Colonic mucosa (tissue), 4 donors: ENCODE data around the gene TRIM66. TPM values are rescaled to one million over a fixed set of nuclear protein-coding genes. Genes with fewer than 3 reads are reported as not detected.

Experiments used
- DNase-seq: peaks from one replicate; pipeline ENCODE4 v3.0.0-alpha.2; 2020
- H3K27ac ChIP-seq: fragments of 200-600 bp; one replicate; pipeline ENCODE4 v1.8.0; 2021
- H3K27me3 ChIP-seq: fragments of 200-600 bp; one replicate; pipeline ENCODE4 v1.8.0; 2021
- H3K36me3 ChIP-seq: fragments of 200-600 bp; one replicate; pipeline ENCODE4 v1.8.0; 2021
- H3K4me1 ChIP-seq: fragments of 200-600 bp; one replicate; pipeline ENCODE4 v1.8.0; 2021; ENCODE audit warnings: mild to moderate bottlenecking
- H3K4me3 ChIP-seq: fragments of 200-600 bp; one replicate; pipeline ENCODE4 v1.8.0; 2021
- H3K9ac ChIP-seq, 2 donors: one replicate each; pipeline ENCODE4 v1.7.0; 2013; ENCODE audit warnings: control low read depth in 2 of 2, low read depth in 2 of 2, low read length in 2 of 2
- H3K9me3 ChIP-seq: fragments of 200-600 bp; one replicate; pipeline ENCODE4 v1.8.0; 2021
- intact Hi-C: fragments of 100-400 bp; cut with DNase I; formaldehyde crosslinking; loops from one replicate; pipeline ENCODE4 v1.14.1; 2022
- total RNA-seq, 2 donors: library from RNA; stranded (reverse); fragmentation: NEBNext Ultra II Directional in 1 of 2; extraction: Animal tissue kit (Norgen Biotek cat#: 25700) in 1 of 2; gene quantifications; one replicate each; pipeline ENCODE4 v1.2.1, GENCODE V29; 2021
- TF ChIP-seq, protein P1 (sequence below): fragments of 200-600 bp; IDR thresholded peaks from one replicate; pipeline ENCODE4 v1.8.0; 2022; ENCODE audit warnings: antibody characterized with exemption, mild to moderate bottlenecking
- donor health status: healthy.
- donor health status: DM: no; HTN: no; CAD: no.
- donor health status: DM: no; HTN: no; CAD: no.

TRIM66 gene
- total RNA-seq, 2 donors from 2014 or later: 5.9 to 10.6 TPM

DNA sequence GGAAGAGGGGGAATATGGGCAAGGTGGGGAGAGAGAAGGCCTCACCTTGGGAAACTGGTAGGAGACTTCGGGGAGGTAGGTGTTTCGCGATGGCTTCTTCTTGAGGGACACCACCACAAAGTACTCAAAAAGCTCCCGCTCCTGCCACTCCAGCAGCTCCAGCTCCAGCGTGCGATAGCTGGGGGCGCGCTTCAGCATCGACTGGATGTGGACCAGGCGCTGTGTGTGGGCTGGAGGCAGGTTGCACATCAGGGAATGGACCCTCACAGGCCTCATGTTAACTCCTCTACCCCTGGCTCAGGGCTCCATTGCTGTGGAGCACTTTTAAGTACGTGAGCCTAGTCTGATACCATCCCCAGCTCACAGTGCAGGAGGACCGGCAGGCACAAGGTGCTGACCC is 30.0 kb upstream of the TRIM66 start:
- H3K4me1 ChIP-seq: no peaks in the 10 kb centered on the region
- intact Hi-C loops: no loop called here
- TF ChIP-seq, protein P1, sequence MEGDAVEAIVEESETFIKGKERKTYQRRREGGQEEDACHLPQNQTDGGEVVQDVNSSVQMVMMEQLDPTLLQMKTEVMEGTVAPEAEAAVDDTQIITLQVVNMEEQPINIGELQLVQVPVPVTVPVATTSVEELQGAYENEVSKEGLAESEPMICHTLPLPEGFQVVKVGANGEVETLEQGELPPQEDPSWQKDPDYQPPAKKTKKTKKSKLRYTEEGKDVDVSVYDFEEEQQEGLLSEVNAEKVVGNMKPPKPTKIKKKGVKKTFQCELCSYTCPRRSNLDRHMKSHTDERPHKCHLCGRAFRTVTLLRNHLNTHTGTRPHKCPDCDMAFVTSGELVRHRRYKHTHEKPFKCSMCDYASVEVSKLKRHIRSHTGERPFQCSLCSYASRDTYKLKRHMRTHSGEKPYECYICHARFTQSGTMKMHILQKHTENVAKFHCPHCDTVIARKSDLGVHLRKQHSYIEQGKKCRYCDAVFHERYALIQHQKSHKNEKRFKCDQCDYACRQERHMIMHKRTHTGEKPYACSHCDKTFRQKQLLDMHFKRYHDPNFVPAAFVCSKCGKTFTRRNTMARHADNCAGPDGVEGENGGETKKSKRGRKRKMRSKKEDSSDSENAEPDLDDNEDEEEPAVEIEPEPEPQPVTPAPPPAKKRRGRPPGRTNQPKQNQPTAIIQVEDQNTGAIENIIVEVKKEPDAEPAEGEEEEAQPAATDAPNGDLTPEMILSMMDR: no peak
- no peaks in the 10 kb centered on the region for H3K27me3 ChIP-seq
- no peak for DNase-seq
- no peaks in the 10 kb centered on the region for H3K9me3 ChIP-seq
- no peak overlapping the region for H3K9ac ChIP-seq
- H3K27ac ChIP-seq: no peak overlapping the region
- H3K4me3 ChIP-seq: no peak overlapping the region
- H3K36me3 ChIP-seq: no peaks in the 10 kb centered on the region

DNA sequence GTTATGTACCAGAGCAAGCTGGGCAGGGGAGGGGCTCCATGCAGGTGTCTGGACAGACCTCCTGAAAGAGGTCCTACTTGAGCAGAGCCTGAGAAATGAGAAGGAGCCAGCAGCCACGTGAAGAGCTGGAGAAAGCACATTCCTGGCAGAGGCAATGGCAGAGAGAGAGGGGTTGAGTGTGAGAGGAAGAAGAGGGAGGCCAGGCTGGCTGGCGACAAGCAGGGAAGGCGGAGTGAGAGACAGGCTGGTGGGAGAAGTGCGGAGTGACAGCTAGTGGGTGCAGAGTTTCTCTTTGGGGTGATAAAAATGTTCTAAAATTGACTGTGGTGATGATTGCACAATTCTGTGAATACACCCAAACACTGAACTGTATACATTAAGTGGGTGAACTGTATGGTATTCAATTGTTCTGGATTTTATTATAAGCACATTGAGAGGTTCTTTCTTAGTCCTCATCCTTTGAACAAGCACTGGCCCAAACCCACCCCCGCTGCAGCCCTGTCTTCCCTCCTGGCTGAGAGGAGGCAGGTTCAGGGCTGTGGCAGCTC is 29.5 kb upstream of the TRIM66 start:
- no peaks in the 10 kb centered on the region for H3K9me3 ChIP-seq
- no peak overlapping the region for H3K9ac ChIP-seq
- H3K27ac ChIP-seq: no peak overlapping the region
- H3K4me3 ChIP-seq: no peak overlapping the region
- H3K4me1 ChIP-seq: no peaks in the 10 kb centered on the region
- H3K27me3 ChIP-seq: no peaks in the 10 kb centered on the region
- TF ChIP-seq, protein P1: no peak
- no peak for DNase-seq
- intact Hi-C loops: no loop called here
- H3K36me3 ChIP-seq: no peaks in the 10 kb centered on the region

GRCh38 chr11:8709777-8710176 is 27.3 kb upstream of the TRIM66 start:
- Histone ChIP-seq H3K36me3 (no peaks in the 10 kb centered on the region), H3K4me3 (no peak overlapping the region), H3K27ac (peak overlapping the region; percentile 69), H3K4me1 (no peaks in the 10 kb centered on the region), H3K9ac (no peak overlapping the region), H3K27me3 (no peaks in the 10 kb centered on the region), H3K9me3 (no peaks in the 10 kb centered on the region)
- intact Hi-C loops: no loop called here
- TF ChIP-seq, protein P1: no peak
- no peak for DNase-seq

- H3K27ac ChIP-seq: peak overlapping the region; percentile 69
- no peaks in the 10 kb centered on the region for H3K27me3 ChIP-seq
- intact Hi-C loops: no loop called here
- no peaks in the 10 kb centered on the region for H3K36me3 ChIP-seq
- H3K9me3 ChIP-seq: no peaks in the 10 kb centered on the region
- no peak overlapping the region for H3K4me3 ChIP-seq
- H3K4me1 ChIP-seq: no peaks in the 10 kb centered on the region
- DNase-seq: peak; percentile 61
- H3K9ac ChIP-seq: no peak overlapping the region
- TF ChIP-seq, protein P1: no peak
Measured at GRCh38 chr11:8709002-8709672, 26.7 kb upstream of the TRIM66 start.

DNA sequence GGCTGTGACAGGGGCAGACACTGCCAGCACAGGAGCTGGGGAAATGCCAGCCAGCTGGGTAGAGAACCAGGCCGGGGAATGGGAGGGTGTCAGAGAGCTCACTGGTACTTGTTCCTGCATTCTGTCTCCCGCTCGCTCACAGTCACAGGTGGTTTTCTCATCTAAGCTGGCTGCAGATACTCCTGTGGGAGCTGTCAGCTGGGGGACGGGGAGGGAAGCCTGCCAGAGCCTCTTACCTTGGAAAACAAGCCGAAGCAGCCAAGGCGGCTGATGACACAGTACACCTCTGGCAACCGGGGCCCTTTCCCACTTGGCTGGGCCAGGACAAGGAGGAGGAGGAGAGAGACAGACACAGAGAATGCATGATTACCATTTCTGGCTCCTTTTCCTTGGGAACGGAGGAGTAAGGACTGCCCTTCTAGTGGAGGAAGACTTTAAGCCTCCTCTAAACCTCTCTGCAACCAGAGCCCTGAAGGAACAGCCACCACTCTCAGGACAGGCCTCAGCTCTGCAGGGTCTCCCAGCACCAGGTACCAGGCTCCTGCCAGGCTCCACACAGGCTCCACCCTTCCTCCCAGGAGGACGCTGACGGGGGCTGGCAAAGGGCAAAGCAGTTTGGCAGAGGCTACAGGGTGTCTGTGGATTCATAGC is 25.2 kb upstream of the TRIM66 start:
- H3K27ac ChIP-seq: peak overlapping the region; percentile 69
- H3K4me3 ChIP-seq: no peak overlapping the region
- TF ChIP-seq, protein P1: no peak
- no peaks in the 10 kb centered on the region for H3K9me3 ChIP-seq
- no peak overlapping the region for H3K9ac ChIP-seq
- H3K36me3 ChIP-seq: no peaks in the 10 kb centered on the region
- no peaks in the 10 kb centered on the region for H3K4me1 ChIP-seq
- intact Hi-C loops: no loop called here
- DNase-seq: no peak
- H3K27me3 ChIP-seq: no peaks in the 10 kb centered on the region
